K562 (cell line): ENCODE data around the gene PLEKHA5. TPM values are rescaled to one million over a fixed set of nuclear protein-coding genes. Genes with fewer than 3 reads are reported as not detected.

ENCODE experiments used
- ATAC-seq: fragments of 200-7000 bp; cut with Tn5 transposase; 3 replicates; pipeline ENCODE4 v1.9.1; 2020; ENCODE audit warnings: moderate library complexity
- BruUV-seq: library from RNA; stranded (reverse); fragments of 400-500 nt; replicated peaks from 2 replicates; lab custom pipeline; 2021; lab: Mats Ljungman, UMichigan
- CTCF ChIA-PET: fragments of 300-600 bp; formaldehyde crosslinking; extraction: SDS; loops from one replicate; lab custom pipeline; 2021; ENCODE audit warnings: low intra/inter-chr PET ratio; lab: Yijun Ruan, JAX
- POLR2A ChIA-PET: fragments of 300-600, 350-650 bp; sonication (Branson Sonifier 250); formaldehyde crosslinking; extraction: SDS; loops from one replicate; lab custom pipeline; 2021; ENCODE audit warnings: antibody characterized with exemption, inconsistent platforms; lab: Yijun Ruan, JAX
- DNase-seq, 4 experiments: peaks; one replicate each; pipeline versions ENCODE4 v3.0.0 to v3.0.0-alpha.2; 2011 to 2018; ENCODE audit warnings: low spot score in 3 of 4, mixed read lengths in 3 of 4; ENCODE audit errors: extremely low read depth in 1 of 4
- FAIRE-seq: peaks from 2 replicates; lab custom pipeline; 2011; peaks lifted over from hg19 to GRCh38; lab: Jason Lieb, UNC
- H2AFZ ChIP-seq: 2 replicates; pipeline ENCODE4 v1.6.0; 2011; ENCODE audit warnings: low read depth, low read length, control low read depth, inconsistent platforms
- H3K27ac ChIP-seq: fragments of 200-600 bp; 3 replicates; pipeline ENCODE4 v1.8.0; 2011; ENCODE audit warnings: low read depth, mild to moderate bottlenecking, control low read depth, inconsistent platforms, low read length, moderate library complexity, mixed read lengths; ENCODE audit errors: extremely low read depth
- H3K27me3 ChIP-seq, 2 experiments: fragments of 300-600 bp in 1 of 2; 2 replicates in 1 of 2; 3 replicates in 1 of 2; pipeline versions ENCODE4 v1.6.0 to v1.8.0; 2011; ENCODE audit warnings: inconsistent platforms in 2 of 2, low read length in 2 of 2, mild to moderate bottlenecking in 1 of 2, mixed read lengths in 1 of 2, moderate library complexity in 1 of 2; ENCODE audit not compliant: control insufficient read depth in 2 of 2, insufficient read depth in 2 of 2
- H3K36me3 ChIP-seq: fragments of 300-600 bp; 3 replicates; pipeline ENCODE4 v1.8.0; 2011; ENCODE audit warnings: mild to moderate bottlenecking, low read length, inconsistent platforms; ENCODE audit not compliant: control insufficient read depth, insufficient read depth
- H3K4me1 ChIP-seq, 2 experiments: fragments of 200-600 bp in 1 of 2; replicated peaks in 1 of 2; 2 replicates in 1 of 2; 3 replicates in 1 of 2; pipeline versions ENCODE4 v1.5.1 to v1.8.0; 2011; ENCODE audit warnings: inconsistent platforms in 2 of 2, low read length in 2 of 2, mild to moderate bottlenecking in 1 of 2, mixed read lengths in 1 of 2, moderate library complexity in 1 of 2; ENCODE audit not compliant: control insufficient read depth in 2 of 2, insufficient read depth in 2 of 2
- H3K4me2 ChIP-seq: 2 replicates; pipeline ENCODE4 v1.6.1; 2011; ENCODE audit warnings: low read length, control low read depth, inconsistent platforms, mixed read lengths; ENCODE audit not compliant: insufficient read depth
- H3K4me3 ChIP-seq: fragments of 200-600 bp; sonication (generic), shearing (Covaris generic); 2 replicates; pipeline ENCODE4 v1.5.1; 2016; ENCODE audit warnings: control low read depth, inconsistent platforms
- H3K79me2 ChIP-seq: fragments of 200-600 bp; 3 replicates; pipeline ENCODE4 v1.8.0; 2011; ENCODE audit warnings: low read length, inconsistent platforms; ENCODE audit not compliant: control insufficient read depth, insufficient read depth
- H3K9ac ChIP-seq, 2 experiments: 2 replicates each; pipeline versions ENCODE4 v1.6.0 to v1.6.1; 2011; ENCODE audit warnings: low read depth in 2 of 2, low read length in 2 of 2, control low read depth in 1 of 2, inconsistent platforms in 1 of 2, mild to moderate bottlenecking in 1 of 2, mixed read lengths in 1 of 2; ENCODE audit not compliant: insufficient read depth in 1 of 2
- H3K9me1 ChIP-seq: one replicate; pipeline ENCODE4 v1.6.0; 2011; ENCODE audit warnings: inconsistent platforms, mild to moderate bottlenecking, low read length, moderate library complexity; ENCODE audit not compliant: control insufficient read depth, insufficient read depth
- H3K9me3 ChIP-seq: replicated peaks from 2 replicates; pipeline ENCODE4 v1.5.1; 2011; ENCODE audit warnings: low read depth, low read length, inconsistent platforms; ENCODE audit not compliant: control insufficient read depth, insufficient read depth
- H4K20me1 ChIP-seq: replicated peaks from 2 replicates; pipeline ENCODE4 v1.6.1; 2011; ENCODE audit warnings: low read length, inconsistent platforms, mixed read lengths; ENCODE audit not compliant: control insufficient read depth, insufficient read depth
- ATF3 ChIP-seq, 2 experiments: fragments of 450-650 bp in 1 of 2; sonication (generic) in 1 of 2; formaldehyde crosslinking in 1 of 2; IDR thresholded peaks in 1 of 2; conservative IDR thresholded peaks in 1 of 2; 2 replicates each; pipeline versions ENCODE4 v1.6.1 to v1.8.1; 2016 to 2023; ENCODE audit warnings: mild to moderate bottlenecking in 2 of 2, moderate library complexity in 2 of 2, inconsistent platforms in 1 of 2, missing genetic modification reagents in 1 of 2
- PBX2 ChIP-seq, 2 experiments: IDR thresholded peaks in 1 of 2; conservative IDR thresholded peaks in 1 of 2; 2 replicates each; pipeline ENCODE4 v1.6.1; 2016; ENCODE audit warnings: low read depth in 2 of 2, mild to moderate bottlenecking in 1 of 2, missing compliant biosample characterization in 1 of 2, missing genetic modification characterization in 1 of 2, moderate library complexity in 1 of 2
- WGBS: fragments of 100-300 bp; shearing (Covaris generic); methylation state at CpG from one replicate; pipeline ENCODE4 v1.1.6; 2016; ENCODE audit warnings: low coverage, mixed read lengths; ENCODE audit not compliant: insufficient coverage; ENCODE audit errors: missing lambda C conversion rate; 5-methylcytosine and 5-hydroxymethylcytosine counted together
- in situ Hi-C: fragments of 300-500 bp; cut with MboI; formaldehyde crosslinking; loops from 4 replicates; pipeline ENCODE4 v1.15.0; 2018; ENCODE audit warnings: inconsistent platforms, mixed read lengths
- intact Hi-C: fragments of 100-400 bp; cut with micrococcal nuclease; formaldehyde crosslinking; loops from 2 replicates; pipeline ENCODE4 v1.14.2; 2022
- polyA plus RNA-seq, 8 experiments: library from polyadenylated mRNA; depleted of rRNA in 4 of 8; stranded (reverse) in 5 of 8; unstranded in 3 of 8; fragments of >200 nt; fragmentation: Nextera tagmentation in 2 of 8; fragmentation: Illumina TruSeq in 1 of 8; extraction: Ambion mirVana in 2 of 8; extraction: Trizol in 1 of 8; gene quantifications; 2 replicates each; pipeline versions ENCODE4 v1.2.1 to v1.2.3, GENCODE V29; 2011 to 2014; ENCODE audit warnings: inconsistent platforms in 1 of 8, missing spikeins in 1 of 8
- total RNA-seq, 7 experiments: library from RNA; depleted of rRNA in 6 of 7; stranded (reverse); fragments of >200 nt in 6 of 7; fragmentation: Illumina TruSeq in 2 of 7; extraction: Trizol in 2 of 7; gene quantifications; 2 replicates each; pipeline versions ENCODE4 v1.2.1 to v1.2.3, GENCODE V29; 2011 to 2021; ENCODE audit warnings: low replicate concordance in 1 of 7

Gene PLEKHA5
- total and polyA plus RNA-seq, 9 of the 15 experiments (the other 6 are each of a cell fraction or from before 2014, with no cell fraction given), result 7.2 to 26.2 (median 17.4) TPM

GRCh38 chr12:19113464-19113863 is 16.1 kb upstream of the PLEKHA5 start:
- Histone ChIP-seq H3K9ac (no peak overlapping the region), H3K27ac (no peak overlapping the region), H4K20me1 (no peaks in the 10 kb centered on the region), H3K79me2 (no peaks in the 10 kb centered on the region), H3K4me2 (no peak overlapping the region), H3K27me3 (no peaks in the 10 kb centered on the region), H3K9me1 (no peaks in the 10 kb centered on the region), H3K36me3 (no peaks in the 10 kb centered on the region), H3K4me3 (no peak overlapping the region), H2AFZ (no peak overlapping the region), H3K4me1 (no peaks in the 10 kb centered on the region), H3K9me3 (no peaks in the 10 kb centered on the region)
- ATAC-seq (no peak; the same call in 2 of the 3 replicates), DNase-seq (no peak), FAIRE-seq (no peak)
- POLR2A ChIA-PET, result no interaction called here
- no TSS peak for BruUV-seq
- CTCF ChIA-PET, result no interaction called here
- TF ChIP-seq PBX2 (CRISPR knock-in tag; IDR thresholded peaks at IDR 0.05; ENCODE audit: low read depth), result no peak
- no peak for TF ChIP-seq PBX2 (tag; conservative IDR thresholded peaks at IDR 0.05; ENCODE audit: low read depth)
- peak; percentile 52 for TF ChIP-seq ATF3 (IDR thresholded peaks at IDR 0.05)
- TF ChIP-seq ATF3 (CRISPR knock-in tag; conservative IDR thresholded peaks at IDR 0.05), result no peak
- in situ Hi-C loops (no loop called here), intact Hi-C loops (no loop called here)
- 34% methylated on average over 2 of the region's 3 CpGs for WGBS
